OCI-LY1 (cell line): ENCODE results near the gene CLASRP.

Experiments
- CTCF ChIP-seq: fragments of 200-600 bp; sonication (generic), shearing (Covaris generic); IDR thresholded peaks from 2 replicates; pipeline ENCODE4 v1.5.1; 2017; ENCODE audit warnings: mild to moderate bottlenecking, antibody characterized with exemption, low read length, moderate library complexity, mixed read lengths
- EZH2 ChIP-seq: fragments of 200-600 bp; sonication (generic), shearing (Covaris generic); IDR thresholded peaks from 2 replicates; pipeline ENCODE4 v1.8.0; 2017; ENCODE audit warnings: borderline replicate concordance, mixed run types, mild to moderate bottlenecking, antibody characterized with exemption, low read length, moderate library complexity, mixed read lengths

GRCh38 chr19:45020071-45020470, 18.8 kb upstream of the CLASRP start:
- TF ChIP-seq CTCF (no peak), EZH2 (no peak)
